Liver (tissue), 9 donors: ENCODE data around the gene NCAM1. TPM values are rescaled to one million over a fixed set of nuclear protein-coding genes. Genes with fewer than 3 reads are reported as not detected.

Experiments used
- DNase-seq: peaks from one replicate; pipeline ENCODE4 v3.0.0-alpha.2; 2017; ENCODE audit warnings: low spot score
- H3K27ac ChIP-seq, 2 donors: one replicate each; pipeline ENCODE4 v1.7.0; 2013; ENCODE audit warnings: inconsistent platforms in 2 of 2, low read length in 2 of 2, control low read depth in 1 of 2, low read depth in 1 of 2, mild to moderate bottlenecking in 1 of 2
- H3K27me3 ChIP-seq, 4 donors: one replicate each; pipeline versions ENCODE4 v1.6.1 to v1.7.0; 2013; ENCODE audit warnings: low read length in 3 of 4, inconsistent platforms in 1 of 4, mild to moderate bottlenecking in 1 of 4, moderate library complexity in 1 of 4; ENCODE audit not compliant: control insufficient read depth in 4 of 4, insufficient read depth in 4 of 4
- H3K36me3 ChIP-seq, 4 donors: one replicate each; pipeline versions ENCODE4 v1.6.1 to v1.7.0; 2013; ENCODE audit warnings: low read length in 3 of 4, mild to moderate bottlenecking in 3 of 4, low read depth in 1 of 4, moderate library complexity in 1 of 4; ENCODE audit not compliant: control insufficient read depth in 4 of 4, insufficient read depth in 3 of 4
- H3K4me1 ChIP-seq, 4 donors: one replicate each; pipeline versions ENCODE4 v1.6.1 to v1.7.0; 2013; ENCODE audit warnings: low read length in 3 of 4, mild to moderate bottlenecking in 3 of 4, moderate library complexity in 1 of 4; ENCODE audit not compliant: control insufficient read depth in 4 of 4, insufficient read depth in 4 of 4
- H3K4me3 ChIP-seq, 3 donors: one replicate each; pipeline versions ENCODE4 v1.6.1 to v1.7.0; 2013; ENCODE audit warnings: low read length in 3 of 3, control low read depth in 1 of 3, low read depth in 1 of 3, mild to moderate bottlenecking in 1 of 3
- H3K9ac ChIP-seq, 2 donors: one replicate each; pipeline ENCODE4 v1.7.0; 2013; ENCODE audit warnings: low read length in 2 of 2, mild to moderate bottlenecking in 2 of 2, moderate library complexity in 2 of 2, control low read depth in 1 of 2, low read depth in 1 of 2
- H3K9me3 ChIP-seq, 4 donors: one replicate each; pipeline versions ENCODE4 v1.6.1 to v1.7.0; 2013; ENCODE audit warnings: low read length in 3 of 4; ENCODE audit not compliant: control insufficient read depth in 4 of 4
- ATF3 ChIP-seq: IDR thresholded peaks from 2 replicates; pipeline ENCODE4 v1.6.1; 2016; ENCODE audit warnings: antibody characterized with exemption
- CTCF ChIP-seq: fragments of 150-350 bp; IDR thresholded peaks from 2 replicates; pipeline ENCODE4 v1.5.1; 2017; ENCODE audit warnings: improper control_type of control experiment, low read depth, low read length; ENCODE audit not compliant: missing input control
- EGR1 ChIP-seq, 2 donors: IDR thresholded peaks; 2 replicates each; pipeline ENCODE4 v1.6.1; 2016 to 2018; ENCODE audit warnings: antibody characterized with exemption in 2 of 2, low read depth in 2 of 2
- FOXA1 ChIP-seq: IDR thresholded peaks from 2 replicates; pipeline ENCODE4 v1.6.1; 2016; ENCODE audit warnings: antibody characterized with exemption
- FOXA2 ChIP-seq: IDR thresholded peaks from 2 replicates; pipeline ENCODE4 v1.6.1; 2016; ENCODE audit warnings: antibody characterized with exemption
- GABPA ChIP-seq, 2 donors: IDR thresholded peaks in 1 of 2; conservative IDR thresholded peaks in 1 of 2; 2 replicates each; pipeline ENCODE4 v1.6.1; 2016; ENCODE audit warnings: antibody characterized with exemption in 2 of 2, mild to moderate bottlenecking in 1 of 2, moderate library complexity in 1 of 2
- HNF4A ChIP-seq, 2 donors: conservative IDR thresholded peaks; 2 replicates each; pipeline ENCODE4 v1.6.1; 2016; ENCODE audit warnings: antibody characterized with exemption in 2 of 2, mild to moderate bottlenecking in 2 of 2
- HNF4G ChIP-seq: IDR thresholded peaks from 2 replicates; pipeline ENCODE4 v1.6.1; 2016; ENCODE audit warnings: antibody characterized with exemption
- MAX ChIP-seq: IDR thresholded peaks from 2 replicates; pipeline ENCODE4 v1.6.1; 2016; ENCODE audit warnings: antibody characterized with exemption
- RAD21 ChIP-seq, 2 donors: IDR thresholded peaks; 2 replicates each; pipeline ENCODE4 v1.6.1; 2016; ENCODE audit warnings: antibody characterized with exemption in 2 of 2, mild to moderate bottlenecking in 2 of 2
- REST ChIP-seq: IDR thresholded peaks from 2 replicates; pipeline ENCODE4 v1.6.1; 2016; ENCODE audit warnings: antibody characterized with exemption, mild to moderate bottlenecking
- RXRA ChIP-seq, 2 donors: IDR thresholded peaks; 2 replicates each; pipeline ENCODE4 v1.6.1; 2017 to 2018; ENCODE audit warnings: antibody characterized with exemption in 2 of 2, mild to moderate bottlenecking in 1 of 2
- SP1 ChIP-seq: IDR thresholded peaks from 2 replicates; pipeline ENCODE4 v1.6.1; 2018; ENCODE audit warnings: antibody characterized with exemption, mild to moderate bottlenecking
- TAF1 ChIP-seq: conservative IDR thresholded peaks from 2 replicates; pipeline ENCODE4 v1.6.1; 2016; ENCODE audit warnings: antibody characterized with exemption, mild to moderate bottlenecking
- YY1 ChIP-seq: IDR thresholded peaks from 2 replicates; pipeline ENCODE4 v1.6.1; 2016; ENCODE audit warnings: antibody characterized with exemption, mild to moderate bottlenecking
- ZBTB33 ChIP-seq: IDR thresholded peaks from 2 replicates; pipeline ENCODE4 v1.6.1; 2016; ENCODE audit warnings: antibody characterized with exemption
- WGBS: extraction: QIAGEN DNeasy Blood & Tissue Kit; methylation state at CpG from one replicate; pipeline ENCODE4 v1.1.7; 2013; 5-methylcytosine and 5-hydroxymethylcytosine counted together
- polyA plus RNA-seq, 2 donors: library from polyadenylated mRNA; stranded (reverse) in 1 of 2; unstranded in 1 of 2; fragments of 200-250 nt in 1 of 2; fragments of >200 nt in 1 of 2; fragmentation: Nextera tagmentation in 1 of 2; extraction: Ambion mirVana in 1 of 2; gene quantifications; one replicate each; pipeline versions ENCODE4 v1.2.1 to v1.2.3, GENCODE V29; 2013 to 2015
- total RNA-seq, 2 donors: library from RNA; depleted of rRNA; stranded (reverse); fragments of >200 nt; gene quantifications; one replicate each; pipeline ENCODE4 v1.2.3, GENCODE V29; 2014
- donor health status: healthy.
- donor health status: healthy.
- donor health status: healthy.
- donor health status: healthy.
- donor health status: healthy.

Gene NCAM1
- total and polyA plus RNA-seq, 4 donors = 0.65 to 2.1 (median 0.88) TPM

GRCh38 chr11:113242767-113243397 is 281.7 kb downstream of the NCAM1 start (continued):
- TF ChIP-seq CTCF (no peak), RXRA (IDR thresholded peaks at IDR 0.05) (no peak), HNF4G (no peak)

GRCh38 chr11:113243696-113244095 is 282.5 kb downstream of the NCAM1 start:
- Histone ChIP-seq H3K9ac (no peak overlapping the region), H3K9me3 (no peaks in the 10 kb centered on the region), H3K27me3 (peaks cover 0 to 11% (median 1%) of the 10 kb centered on the region in 4 donors), H3K4me1 (no peaks in the 10 kb centered on the region), H3K27ac (no peak overlapping the region), H3K4me3 (no peak overlapping the region), H3K36me3 (no peaks in the 10 kb centered on the region)
- WGBS = 85% methylated on average over 5 of the region's 5 CpGs
- no peak for TF ChIP-seq YY1
- TF ChIP-seq HNF4A (conservative IDR thresholded peaks at IDR 0.05) = no peak
- no peak for TF ChIP-seq REST
- no peak for DNase-seq

GRCh38 chr11:113245216-113245615 is 284.0 kb downstream of the NCAM1 start:
- H3K9me3 ChIP-seq = no peaks in the 10 kb centered on the region
- H3K36me3 ChIP-seq = no peaks in the 10 kb centered on the region
- no peak overlapping the region for H3K4me3 ChIP-seq
- H3K27me3 ChIP-seq = peaks cover 0 to 11% (median 1%) of the 10 kb centered on the region in 4 donors
- no peak for DNase-seq
- no peaks in the 10 kb centered on the region for H3K4me1 ChIP-seq
- no peak overlapping the region for H3K9ac ChIP-seq
- 54% methylated on average over 7 of the region's 7 CpGs for WGBS
- H3K27ac ChIP-seq = no peak overlapping the region
- TF ChIP-seq MAX (no peak), RXRA (IDR thresholded peaks at IDR 0.05) (no peak), RAD21 (IDR thresholded peaks at IDR 0.05) (no peak), EGR1 (IDR thresholded peaks at IDR 0.05; ENCODE audit: low read depth in 2 of 2) (no peak), HNF4A (conservative IDR thresholded peaks at IDR 0.05) (no peak), GABPA (IDR thresholded peaks at IDR 0.05 in 1 of 2, conservative IDR thresholded peaks at IDR 0.05 in 1 of 2) (no peak), FOXA2 (no peak), SP1 (no peak), FOXA1 (no peak), ATF3 (no peak), TAF1 (no peak), HNF4G (no peak), REST (no peak), YY1 (no peak), ZBTB33 (no peak)
